Prostate gland (tissue), 2 donors: Measurements from ENCODE around the gene MTFMT. TPM values are rescaled to one million over a fixed set of nuclear protein-coding genes. Genes with fewer than 3 reads are reported as not detected.
"Not testable (repeated sequence)": the region's sequence is repeated elsewhere in the genome, so short reads cannot be mapped to it uniquely, and the experiment has no call there.

Source experiments
- DNase-seq: peaks from one replicate; pipeline ENCODE4 v3.0.0-alpha.2; 2019; ENCODE audit warnings: low spot score
- H3K27ac ChIP-seq, 2 donors: fragments of 200-600 bp; sonication (generic); 2 replicates each; pipeline ENCODE4 v1.5.1; 2017 to 2019
- H3K27me3 ChIP-seq: fragments of 200-600 bp; sonication (generic); replicated peaks from 2 replicates; pipeline ENCODE4 v1.5.1; 2019; ENCODE audit not compliant: insufficient read depth
- H3K36me3 ChIP-seq, 2 donors: fragments of 200-600 bp; sonication (generic); 1 replicate in 1 of 2; 2 replicates in 1 of 2; pipeline versions ENCODE4 v1.5.1 to v1.8.1; 2017 to 2019
- H3K4me1 ChIP-seq: fragments of 200-600 bp; sonication (generic); replicated peaks from 2 replicates; pipeline ENCODE4 v1.5.1; 2019
- H3K4me3 ChIP-seq, 2 donors: fragments of 200-600 bp; sonication (generic); 2 replicates each; pipeline ENCODE4 v1.5.1; 2017 to 2019
- H3K9me3 ChIP-seq: fragments of 200-600 bp; sonication (generic); 2 replicates; pipeline ENCODE4 v1.5.1; 2017
- POLR2A ChIP-seq: fragments of 450-650 bp; IDR thresholded peaks from one replicate; pipeline ENCODE4 v1.6.1; 2016; ENCODE audit warnings: antibody characterized with exemption, mild to moderate bottlenecking
- POLR2AphosphoS5 ChIP-seq: sonication (generic); formaldehyde crosslinking; IDR thresholded peaks from one replicate; pipeline ENCODE4 v1.6.1; 2017; ENCODE audit warnings: antibody characterized with exemption
- WGBS: methylation state at CpG from one replicate; pipeline ENCODE4 v1.1.5; 2018; 5-methylcytosine and 5-hydroxymethylcytosine counted together
- intact Hi-C: fragments of 100-400 bp; cut with DNase I; formaldehyde crosslinking; loops from one replicate; pipeline ENCODE4 v1.14.2; 2022
- total RNA-seq, 2 donors: library from RNA; depleted of rRNA; stranded (reverse); fragments of >200 nt; gene quantifications; one replicate each; pipeline ENCODE4 v1.1.0, GENCODE V29; 2016
- TF ChIP-seq, protein P1 (sequence below), 4 experiments: fragments of 200-600 bp in 2 of 4; fragments of 450-650 bp in 2 of 4; sonication (generic) in 2 of 4; IDR thresholded peaks; 1 replicate in 3 of 4; 2 replicates in 1 of 4; pipeline ENCODE4 v1.5.1; 2016 to 2019; ENCODE audit warnings: antibody characterized with exemption in 4 of 4, mild to moderate bottlenecking in 2 of 4, moderate library complexity in 2 of 4

MTFMT gene
- total RNA-seq, 2 donors from 2014 or later = 31.0 to 37.9 TPM

DNA sequence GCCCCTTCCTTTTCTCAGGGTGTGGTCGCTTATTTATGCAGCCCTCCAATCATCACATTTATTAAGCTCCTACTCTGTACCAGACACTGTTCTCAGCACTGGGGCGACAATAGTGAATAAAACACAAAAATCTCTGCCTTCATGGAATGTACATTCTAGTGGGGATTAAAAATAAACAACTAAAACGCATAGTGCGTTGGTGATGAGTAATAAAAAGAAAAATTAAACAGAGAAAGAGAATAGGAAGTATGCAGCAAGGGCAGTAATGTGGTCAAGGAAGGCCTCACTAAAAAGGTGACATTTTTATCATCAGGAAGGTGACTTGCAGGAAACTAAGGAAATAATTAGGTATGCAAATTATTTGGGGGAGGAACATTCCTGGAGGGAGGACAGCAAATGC lies 20.8 kb upstream of the MTFMT start:
- DNase-seq = no peak
- intact Hi-C loops = no loop called here
- Histone ChIP-seq H3K27me3 (no peaks in the 10 kb centered on the region), H3K4me3 (no peak overlapping the region), H3K4me1 (no peaks in the 10 kb centered on the region), H3K27ac (no peak overlapping the region), H3K36me3 (no peaks in the 10 kb centered on the region), H3K9me3 (no peaks in the 10 kb centered on the region)
- TF ChIP-seq, protein P1, sequence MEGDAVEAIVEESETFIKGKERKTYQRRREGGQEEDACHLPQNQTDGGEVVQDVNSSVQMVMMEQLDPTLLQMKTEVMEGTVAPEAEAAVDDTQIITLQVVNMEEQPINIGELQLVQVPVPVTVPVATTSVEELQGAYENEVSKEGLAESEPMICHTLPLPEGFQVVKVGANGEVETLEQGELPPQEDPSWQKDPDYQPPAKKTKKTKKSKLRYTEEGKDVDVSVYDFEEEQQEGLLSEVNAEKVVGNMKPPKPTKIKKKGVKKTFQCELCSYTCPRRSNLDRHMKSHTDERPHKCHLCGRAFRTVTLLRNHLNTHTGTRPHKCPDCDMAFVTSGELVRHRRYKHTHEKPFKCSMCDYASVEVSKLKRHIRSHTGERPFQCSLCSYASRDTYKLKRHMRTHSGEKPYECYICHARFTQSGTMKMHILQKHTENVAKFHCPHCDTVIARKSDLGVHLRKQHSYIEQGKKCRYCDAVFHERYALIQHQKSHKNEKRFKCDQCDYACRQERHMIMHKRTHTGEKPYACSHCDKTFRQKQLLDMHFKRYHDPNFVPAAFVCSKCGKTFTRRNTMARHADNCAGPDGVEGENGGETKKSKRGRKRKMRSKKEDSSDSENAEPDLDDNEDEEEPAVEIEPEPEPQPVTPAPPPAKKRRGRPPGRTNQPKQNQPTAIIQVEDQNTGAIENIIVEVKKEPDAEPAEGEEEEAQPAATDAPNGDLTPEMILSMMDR (IDR thresholded peaks at IDR 0.05) = no peak
- TF ChIP-seq POLR2AphosphoS5 (no peak), POLR2A (no peak)
- WGBS = 35% methylated on average over 4 of the region's 4 CpGs

DNA sequence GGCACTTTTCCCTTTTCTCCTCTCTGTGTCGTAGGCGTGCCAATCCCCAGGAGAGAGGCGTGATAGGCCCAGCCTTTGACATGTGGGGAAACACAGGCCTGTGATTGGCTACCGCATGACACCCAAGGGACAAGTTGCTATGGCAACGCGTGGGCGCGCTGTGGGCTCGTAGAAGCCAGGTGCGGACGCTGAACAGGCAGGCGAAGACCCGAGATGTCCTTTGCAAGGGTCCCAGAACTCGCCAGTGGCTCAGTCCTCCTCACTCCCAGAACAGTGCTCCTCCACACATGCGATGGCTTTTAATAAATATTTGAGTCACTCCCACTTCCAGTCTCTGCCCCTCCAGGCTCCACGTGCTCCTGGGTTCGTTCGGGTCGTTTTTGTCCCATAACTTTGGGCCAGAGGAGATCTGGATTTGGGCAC lies 20.0 kb upstream of the MTFMT start:
- H3K4me1 ChIP-seq = no peaks in the 10 kb centered on the region
- intact Hi-C loops = no loop called here
- H3K27ac ChIP-seq = no peak overlapping the region
- H3K36me3 ChIP-seq = no peaks in the 10 kb centered on the region
- no peaks in the 10 kb centered on the region for H3K9me3 ChIP-seq
- TF ChIP-seq, protein P1 (IDR thresholded peaks at IDR 0.05) = no peak
- peak; percentile 74 for TF ChIP-seq POLR2AphosphoS5
- no peak for TF ChIP-seq POLR2A
- peak overlapping the region in 1 of 2 donors; percentile 19 for H3K4me3 ChIP-seq
- peak; percentile 89 for DNase-seq
- no peaks in the 10 kb centered on the region for H3K27me3 ChIP-seq
- 11% methylated on average over 19 of the region's 19 CpGs for WGBS

DNA sequence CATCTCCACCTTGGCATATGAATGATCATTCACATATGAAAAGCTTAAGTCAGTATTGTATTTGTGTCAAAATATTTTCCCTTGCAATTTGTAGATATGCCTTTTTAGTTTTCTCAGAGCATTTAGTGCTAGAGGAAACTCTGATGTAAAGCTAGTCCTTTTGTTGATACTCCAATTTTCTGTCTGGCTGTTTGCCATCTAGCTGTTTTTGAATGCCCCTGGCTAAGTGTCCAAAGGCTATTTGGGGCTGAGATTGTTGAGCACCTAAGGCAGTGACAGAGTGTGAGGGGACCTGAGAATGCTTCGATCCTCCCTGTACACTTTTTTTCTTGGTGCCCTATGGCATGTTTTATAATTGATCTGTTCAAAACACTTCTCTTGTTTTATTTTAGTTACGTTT lies 18.8 kb upstream of the MTFMT start:
- no peaks in the 10 kb centered on the region for H3K27me3 ChIP-seq
- no peaks in the 10 kb centered on the region for H3K9me3 ChIP-seq
- H3K4me1 ChIP-seq = no peaks in the 10 kb centered on the region
- H3K36me3 ChIP-seq = no peaks in the 10 kb centered on the region
- DNase-seq = no peak
- H3K27ac ChIP-seq = no peak overlapping the region
- intact Hi-C loops = no loop called here
- H3K4me3 ChIP-seq = no peak overlapping the region
- no peak for TF ChIP-seq POLR2A
- TF ChIP-seq POLR2AphosphoS5 = no peak
- TF ChIP-seq, protein P1 (IDR thresholded peaks at IDR 0.05) = no peak
- 56% methylated on average over 2 of the region's 2 CpGs for WGBS

DNA sequence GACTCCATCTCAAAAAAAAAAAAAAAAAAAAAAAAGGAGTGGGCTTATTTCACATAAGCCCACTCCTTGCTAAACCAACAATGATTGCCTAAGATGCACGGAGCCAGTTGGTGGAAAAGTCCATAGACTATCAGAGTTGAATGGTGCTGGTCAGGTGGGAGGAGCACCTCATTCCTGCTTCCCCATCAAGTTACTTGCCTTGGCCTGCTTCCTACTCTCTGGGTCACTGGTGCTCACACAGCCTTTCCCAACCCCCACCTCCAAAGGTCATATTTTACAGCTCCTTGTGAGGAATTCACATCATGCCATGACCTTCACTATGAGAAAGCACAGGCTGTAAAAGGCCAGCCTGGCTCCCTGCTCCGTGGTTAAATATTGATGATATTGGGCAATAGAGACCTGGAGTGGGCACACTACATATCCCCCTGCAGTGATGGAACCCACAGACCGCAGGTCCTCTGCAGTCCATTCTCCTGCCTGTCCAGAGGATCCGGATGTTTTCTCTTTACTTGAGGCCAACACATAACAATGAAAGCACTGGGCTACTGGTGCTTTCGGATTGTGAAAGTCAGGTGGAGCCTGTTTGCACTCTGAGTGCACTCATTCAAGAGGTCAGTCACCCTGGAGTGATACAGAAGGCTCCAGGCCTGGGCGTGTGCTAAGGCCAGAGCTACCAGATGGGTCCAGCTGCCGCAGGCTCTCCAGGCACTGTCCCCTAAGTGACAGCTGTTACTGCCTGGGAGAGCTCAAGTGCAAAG lies 15.5 kb upstream of the MTFMT start, which contains the start of gene SLC51B:
SLC51B (plus strand) TSS at position 664 of the 758 bp plus-strand sequence. CDS start 4,618 bp downstream, outside the sequence.
- Histone ChIP-seq H3K27ac (no peak within 1 kb of the TSS), H3K4me1 (no peaks in the 10 kb centered on the region), H3K36me3 (no peaks in the 10 kb centered on the region), H3K4me3 (no peak within 1 kb of the TSS), H3K9me3 (no peaks in the 10 kb centered on the region), H3K27me3 (no peaks in the 10 kb centered on the region)
- WGBS = 67% methylated on average over 7 of the region's 7 CpGs
- DNase-seq = no peak
- intact Hi-C loops = no loop called here
- TF ChIP-seq POLR2A (no peak), POLR2AphosphoS5 (no peak)
- TF ChIP-seq, protein P1 (IDR thresholded peaks at IDR 0.05) = no peak

DNA sequence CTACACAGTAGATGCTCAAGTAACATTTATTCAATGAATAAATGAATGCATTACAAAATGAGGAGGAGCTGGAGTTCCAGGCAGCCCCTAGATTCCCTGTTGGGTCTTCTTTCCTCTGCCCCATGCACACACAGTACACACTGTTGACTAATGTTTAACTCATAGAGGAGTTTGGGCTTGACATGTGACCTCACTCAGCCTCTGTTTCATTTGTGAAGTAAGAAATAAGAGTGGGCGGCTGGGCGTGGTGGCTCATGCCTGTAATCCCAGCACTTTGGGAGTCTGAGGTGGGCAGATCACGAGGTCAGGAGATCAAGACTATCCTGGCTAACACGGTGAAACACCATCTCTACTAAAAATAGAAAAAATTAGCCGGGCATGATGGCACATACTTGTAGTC lies 14.8 kb upstream of the MTFMT start:
- H3K27ac ChIP-seq, intact Hi-C loops, H3K4me3 ChIP-seq, H3K27me3 ChIP-seq, H3K36me3 ChIP-seq, DNase-seq, H3K9me3 ChIP-seq, H3K4me1 ChIP-seq: not testable (repeated sequence)
- 80% methylated on average over 5 of the region's 5 CpGs for WGBS
